HG03378 (cell line): Measurements from ENCODE around the gene MAMDC4.

Source experiments
- ATAC-seq: cut with Tn5 transposase; IDR thresholded peaks from one replicate; pipeline ENCODE4 v1.9.1; 2021; ENCODE audit warnings: mild to moderate bottlenecking, moderate library complexity; ENCODE audit not compliant: unreplicated experiment

Gene MAMDC4

GRCh38 chr9:136848393-136849037 lies 3.6 kb upstream of the MAMDC4 start:
- no peak for ATAC-seq

- ATAC-seq = peak; percentile 75
These were observed 2.8 kb upstream of the MAMDC4 start, which contains the start of gene PHPT1 for GRCh38 chr9:136849038-136849959. Gene PHPT1 (plus strand): TSS chr9:136849409. CDS start chr9:136849431, 22 bp downstream.

GRCh38 chr9:136849960-136850865 lies 1.9 kb upstream of the MAMDC4 start:
- no peak for ATAC-seq

GRCh38 chr9:136850866-136851775 lies 1.0 kb upstream of the MAMDC4 start:
- ATAC-seq = no peak

GRCh38 chr9:136852664-136853595 lies 784 bp downstream of the MAMDC4 start:
- no peak for ATAC-seq

GRCh38 chr9:136853596-136854112 lies 1.5 kb downstream of the MAMDC4 start:
- ATAC-seq = no peak

- no peak for ATAC-seq
These were observed 2.1 kb downstream of the MAMDC4 start for GRCh38 chr9:136854113-136854841.

GRCh38 chr9:136854842-136855460 lies 2.8 kb downstream of the MAMDC4 start:
- ATAC-seq = no peak

- no peak for ATAC-seq
These were observed 3.4 kb downstream of the MAMDC4 start for GRCh38 chr9:136855461-136856078.

- no peak for ATAC-seq
These were observed 3.9 kb downstream of the MAMDC4 start for GRCh38 chr9:136856079-136856476.

- no peak for ATAC-seq
These were observed 4.5 kb downstream of the MAMDC4 start for GRCh38 chr9:136856541-136857141.

GRCh38 chr9:136857166-136857565 lies 5.0 kb downstream of the MAMDC4 start:
- no peak for ATAC-seq

GRCh38 chr9:136857581-136858412 lies 5.7 kb downstream of the MAMDC4 start:
- ATAC-seq = no peak

- ATAC-seq = no peak
These were observed 6.3 kb downstream of the MAMDC4 start for GRCh38 chr9:136858452-136858843.

- no peak for ATAC-seq
These were observed 7.0 kb downstream of the MAMDC4 start for GRCh38 chr9:136858844-136859757.
